Activated T-cell treated with anti-CD3 and anti-CD28 coated beads, Interleukin-2, amount 50 U/mL, for 24 hours (primary cell): Measurements from ENCODE around the gene OR7C1.
"Not testable (repeated sequence)": the region's sequence is repeated elsewhere in the genome, so short reads cannot be mapped to it uniquely, and the experiment has no call there.

Source experiments
- DNase-seq: peaks from one replicate; pipeline ENCODE4 v3.0.0-alpha.2; 2020
- H3K27ac Mint-ChIP-seq: 2 replicates; pipeline ENCODE4 v1.8.0; 2020; ENCODE audit warnings: mild to moderate bottlenecking, mixed read lengths
- H3K27me3 Mint-ChIP-seq: 2 replicates; pipeline ENCODE4 v1.8.0; 2020; ENCODE audit warnings: mixed read lengths
- H3K36me3 Mint-ChIP-seq: 2 replicates; pipeline ENCODE4 v1.8.0; 2020; ENCODE audit warnings: low read depth, mixed read lengths
- H3K4me1 Mint-ChIP-seq: 2 replicates; pipeline ENCODE4 v1.8.0; 2020; ENCODE audit warnings: low read depth, mixed read lengths
- H3K4me3 Mint-ChIP-seq: 2 replicates; pipeline ENCODE4 v1.8.0; 2020; ENCODE audit warnings: mild to moderate bottlenecking, moderate library complexity, mixed read lengths
- H3K9me3 Mint-ChIP-seq: 2 replicates; pipeline ENCODE4 v1.8.0; 2020; ENCODE audit warnings: mixed read lengths

Gene OR7C1

DNA sequence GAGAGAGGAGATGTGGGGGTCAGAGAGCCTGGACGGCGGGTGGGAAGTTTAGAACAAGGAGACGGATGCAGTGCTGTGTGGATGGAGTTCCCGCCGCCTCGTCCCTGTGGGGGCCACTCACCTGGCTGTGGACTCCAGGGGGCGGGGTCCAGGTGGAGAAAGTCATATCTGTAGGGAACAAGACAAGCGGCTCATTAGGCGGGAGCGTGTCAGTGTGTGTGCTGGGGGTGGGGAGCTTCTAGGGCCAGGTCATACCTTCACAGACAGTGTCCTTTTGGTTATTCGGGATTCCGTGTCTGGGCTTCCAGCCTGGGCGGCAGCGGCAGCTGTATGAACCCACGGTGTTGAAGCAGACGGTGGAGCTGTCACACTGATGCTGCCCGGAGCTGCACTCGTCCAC lies 69.6 kb downstream of the OR7C1 start:
- not testable (repeated sequence) for H3K9me3 Mint-ChIP-seq, H3K36me3 Mint-ChIP-seq

DNA sequence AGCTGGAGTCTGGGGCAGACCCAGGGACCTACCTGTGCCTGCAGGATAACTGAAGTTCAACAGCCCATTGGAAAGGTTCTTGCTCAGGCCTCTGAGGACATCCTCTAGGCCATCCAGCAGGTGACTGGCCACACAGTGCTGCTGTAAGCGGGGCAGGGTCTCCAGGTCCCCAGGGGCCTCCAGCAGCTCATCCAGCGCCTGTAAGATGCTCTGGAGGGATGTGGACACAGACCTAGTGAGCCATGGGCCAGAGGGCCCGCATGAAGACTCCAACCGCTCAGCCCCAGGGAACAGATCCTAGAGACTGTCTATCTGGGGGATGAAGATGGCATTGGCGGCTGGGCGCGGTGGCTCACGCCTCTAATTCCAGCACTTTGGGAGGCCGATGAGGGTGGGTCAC lies 70.6 kb downstream of the OR7C1 start:
- Mint-ChIP-seq H3K27me3 (peaks cover 39% of the 10 kb centered on the region), H3K4me3 (no peak overlapping the region), H3K27ac (no peak overlapping the region), H3K36me3 (peaks cover 4% of the 10 kb centered on the region), H3K4me1 (no peaks in the 10 kb centered on the region), H3K9me3 (no peaks in the 10 kb centered on the region)
- DNase-seq: no peak

More for the DNA sequence above, 69.6 kb downstream of the OR7C1 start:
- peaks cover 44% of the 10 kb centered on the region for H3K27me3 Mint-ChIP-seq
- peak overlapping the region; percentile 79 for H3K27ac Mint-ChIP-seq
- not testable (repeated sequence) for H3K4me1 Mint-ChIP-seq, DNase-seq, H3K4me3 Mint-ChIP-seq

DNA sequence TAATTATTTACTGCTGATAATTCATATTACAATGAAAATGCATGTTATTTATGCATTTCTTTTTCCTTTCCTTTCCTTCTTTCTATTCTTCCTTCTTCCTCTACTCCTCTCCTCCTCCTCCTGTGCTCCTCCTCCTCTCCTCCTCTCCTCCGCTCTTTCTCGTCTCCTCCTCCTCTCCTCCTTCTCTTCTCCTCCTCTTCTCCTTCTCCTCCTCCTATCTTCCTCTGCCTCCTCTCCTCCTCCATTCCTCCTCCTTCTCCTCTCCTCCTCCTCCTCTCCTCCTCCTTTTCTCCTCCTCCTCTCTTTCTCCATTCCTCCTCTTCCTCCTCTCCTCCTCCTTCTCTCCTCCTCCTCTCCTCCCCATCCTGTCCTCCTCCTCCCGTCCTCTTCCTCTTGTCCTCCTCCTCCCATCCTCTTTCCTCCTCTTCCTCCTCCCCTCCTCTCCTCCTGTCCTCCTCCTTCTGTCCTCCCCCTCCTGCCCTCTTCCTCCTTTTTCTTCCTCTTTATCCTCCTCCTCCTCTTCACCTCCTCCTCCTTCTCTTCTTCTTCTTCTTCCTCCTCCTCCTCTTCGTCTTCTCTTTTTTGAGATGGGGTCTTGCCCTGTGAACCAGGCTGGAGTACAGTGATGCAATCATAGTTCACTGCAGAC lies 71.4 kb downstream of the OR7C1 start:
- DNase-seq: no peak
- Mint-ChIP-seq H3K27me3 (peaks cover 37% of the 10 kb centered on the region), H3K4me1 (no peaks in the 10 kb centered on the region), H3K9me3 (no peaks in the 10 kb centered on the region), H3K36me3 (peaks cover 4% of the 10 kb centered on the region), H3K4me3 (no peak overlapping the region), H3K27ac (no peak overlapping the region)

DNA sequence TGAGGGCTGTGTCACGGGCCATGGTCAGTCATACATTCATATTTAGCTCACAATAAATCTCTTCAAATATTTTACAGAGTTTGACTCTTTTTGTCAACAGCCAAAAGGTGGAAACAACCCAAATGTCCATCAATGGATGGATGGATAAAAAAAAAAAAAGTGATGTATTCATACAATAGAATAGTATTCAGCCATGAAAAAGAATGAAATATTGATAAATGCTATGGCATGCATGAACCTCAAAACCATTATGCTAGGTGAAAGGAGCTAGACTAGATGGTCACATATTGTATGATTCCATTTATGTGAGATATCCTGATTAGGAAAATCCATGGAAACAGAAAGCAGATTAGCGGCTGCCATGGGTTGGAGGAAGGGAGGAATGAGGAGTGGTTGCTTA lies 72.9 kb downstream of the OR7C1 start:
- no peak for DNase-seq
- peaks cover 4% of the 10 kb centered on the region for H3K36me3 Mint-ChIP-seq
- no peaks in the 10 kb centered on the region for H3K4me1 Mint-ChIP-seq
- peaks cover 24% of the 10 kb centered on the region for H3K27me3 Mint-ChIP-seq
- H3K4me3 Mint-ChIP-seq: no peak overlapping the region
- H3K27ac Mint-ChIP-seq: no peak overlapping the region
- no peaks in the 10 kb centered on the region for H3K9me3 Mint-ChIP-seq

DNA sequence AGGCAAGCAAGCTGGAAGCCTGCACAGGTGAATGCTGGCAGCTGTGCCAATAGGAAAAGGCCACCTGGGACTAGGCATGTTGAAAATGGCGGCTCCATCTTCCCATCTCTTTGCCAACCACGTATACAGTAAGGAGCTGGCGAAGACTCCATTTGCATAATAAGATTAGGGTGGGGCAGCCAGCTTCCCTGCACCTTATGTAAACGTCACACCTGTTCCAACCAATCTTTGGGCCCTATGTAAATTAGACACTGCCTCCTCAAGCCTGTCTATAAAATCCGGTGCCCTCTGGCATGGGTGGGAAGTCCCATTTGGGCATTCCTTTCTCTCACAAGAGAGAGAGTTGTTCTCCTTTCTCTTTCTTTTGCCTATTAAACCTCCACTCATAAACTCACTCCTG lies 73.4 kb downstream of the OR7C1 start:
- Mint-ChIP-seq H3K27ac (no peak overlapping the region), H3K36me3 (peaks cover 4% of the 10 kb centered on the region), H3K9me3 (no peaks in the 10 kb centered on the region), H3K4me3 (no peak overlapping the region), H3K27me3 (peaks cover 23% of the 10 kb centered on the region), H3K4me1 (no peaks in the 10 kb centered on the region)
- DNase-seq: no peak

DNA sequence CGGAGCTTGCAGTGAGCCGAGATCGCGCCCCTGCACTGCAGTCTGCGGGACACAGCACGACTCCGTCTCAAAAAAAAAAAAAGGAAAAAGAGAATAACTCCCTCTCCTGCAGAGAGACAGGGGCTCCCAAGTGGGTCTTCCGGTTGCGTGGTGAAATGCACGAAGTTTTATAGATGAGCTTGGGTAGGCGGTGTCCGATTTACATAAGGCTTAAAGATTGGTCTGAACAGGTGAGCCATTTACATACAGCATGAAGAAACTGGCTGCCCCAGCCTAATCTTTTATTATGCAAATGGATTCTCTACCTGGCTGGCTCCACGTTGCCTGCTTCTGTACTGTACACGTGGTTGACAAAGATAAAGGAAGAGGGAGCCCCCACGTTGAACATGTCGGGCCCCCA lies 76.2 kb downstream of the OR7C1 start:
- H3K9me3 Mint-ChIP-seq: no peaks in the 10 kb centered on the region

DNA sequence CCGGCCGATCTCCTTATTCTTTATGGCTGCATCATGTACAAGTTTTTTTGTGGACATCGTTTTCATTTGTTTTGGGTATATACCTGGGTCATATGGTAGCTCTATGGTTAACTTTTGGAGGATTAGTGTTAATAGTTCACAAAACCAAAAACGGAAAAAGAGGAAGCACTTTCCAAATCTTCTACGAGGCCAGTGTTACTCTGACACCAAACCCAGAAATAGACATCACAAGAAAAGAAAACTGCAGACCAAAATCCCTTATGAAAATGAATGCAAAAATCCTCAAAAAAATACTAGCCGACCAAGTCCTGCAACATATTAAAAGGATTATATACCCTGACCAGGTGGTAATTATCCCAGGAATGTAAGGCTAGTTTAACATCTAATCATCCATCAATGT lies 86.4 kb downstream of the OR7C1 start:
- Mint-ChIP-seq H3K4me1 (no peaks in the 10 kb centered on the region), H3K4me3 (no peak overlapping the region), H3K27ac (no peak overlapping the region), H3K9me3 (no peaks in the 10 kb centered on the region), H3K36me3 (no peaks in the 10 kb centered on the region), H3K27me3 (no peaks in the 10 kb centered on the region)
- no peak for DNase-seq

More for the DNA sequence above, 76.2 kb downstream of the OR7C1 start:
- no peaks in the 10 kb centered on the region for H3K4me1 Mint-ChIP-seq
- no peaks in the 10 kb centered on the region for H3K36me3 Mint-ChIP-seq
- DNase-seq: no peak
- H3K4me3 Mint-ChIP-seq: no peak overlapping the region
- no peak overlapping the region for H3K27ac Mint-ChIP-seq
- H3K27me3 Mint-ChIP-seq: no peaks in the 10 kb centered on the region
